RWPE1 (cell line): ENCODE measurements around the gene RERE.

Source experiments
- CTCF ChIA-PET: fragments of 350-600 bp; sonication (Branson Sonifier 250); formaldehyde crosslinking; extraction: SDS; loops from one replicate; lab custom pipeline; 2021; lab: Yijun Ruan, JAX
- POLR2A ChIA-PET: fragments of 400-600 bp; formaldehyde crosslinking; extraction: SDS; loops from one replicate; lab custom pipeline; 2020; ENCODE audit warnings: antibody characterized with exemption; ENCODE audit not compliant: low non-redundant PET; lab: Yijun Ruan, JAX
- DNase-seq: peaks from one replicate; pipeline ENCODE4 v3.0.0; 2012; ENCODE audit warnings: low spot score
- H3K27ac ChIP-seq: fragments of 450-650 bp; 2 replicates; pipeline ENCODE4 v1.5.1; 2017
- CTCF ChIP-seq: fragments of 450-650 bp; conservative IDR thresholded peaks from 2 replicates; pipeline ENCODE4 v1.5.1; 2017; ENCODE audit warnings: low read depth, mild to moderate bottlenecking

RERE gene

GRCh38 chr1:8407652-8408051, 409.8 kb downstream of the RERE start:
- CTCF ChIA-PET: interaction anchor here (0.6 to 0.9 kb wide), 3 partner anchors 9 to 174 kb away, joined by 3 to 4 read pairs (median 4); no protein-coding TSS in a partner anchor
- no peak for DNase-seq
- H3K27ac ChIP-seq: no peak overlapping the region
- POLR2A ChIA-PET: interaction anchor here (0.6 kb wide), 1 partner anchor 17 kb away, joined by 6 read pairs; no protein-coding TSS in a partner anchor
- TF ChIP-seq CTCF: no peak

GRCh38 chr1:8406960-8407359, 410.5 kb downstream of the RERE start:
- TF ChIP-seq CTCF: no peak
- POLR2A ChIA-PET: no interaction called here
- no peak overlapping the region for H3K27ac ChIP-seq
- no peak for DNase-seq
- CTCF ChIA-PET: no interaction called here

GRCh38 chr1:8406011-8406410, 411.4 kb downstream of the RERE start:
- no peak overlapping the region for H3K27ac ChIP-seq
- TF ChIP-seq CTCF: no peak
- ChIA-PET POLR2A (no interaction called here), CTCF (no interaction called here)
- no peak for DNase-seq

- CTCF ChIA-PET: no interaction called here
- POLR2A ChIA-PET: no interaction called here
- H3K27ac ChIP-seq: no peak overlapping the region
- TF ChIP-seq CTCF: no peak
- DNase-seq: no peak
Observed at GRCh38 chr1:8404460-8405370, 412.7 kb downstream of the RERE start.

GRCh38 chr1:8402109-8402710, 415.2 kb downstream of the RERE start:
- DNase-seq: no peak
- POLR2A ChIA-PET: no interaction called here
- CTCF ChIA-PET: no interaction called here
- H3K27ac ChIP-seq: no peak overlapping the region
- TF ChIP-seq CTCF: no peak

- CTCF ChIA-PET: interaction anchor here (0.6 kb wide), 1 partner anchor 9 kb away, joined by 4 read pairs; no protein-coding TSS in a partner anchor
- POLR2A ChIA-PET: no interaction called here
Observed at GRCh38 chr1:8398677-8399076, 418.8 kb downstream of the RERE start.

More at GRCh38 chr1:8398677-8399076, 418.8 kb downstream of the RERE start:
- DNase-seq: no peak
- TF ChIP-seq CTCF: no peak
- no peak overlapping the region for H3K27ac ChIP-seq
